GM21515 (cell line): Measurements from ENCODE around the gene CD8B.
"Not testable (repeated sequence)": the region's sequence is repeated elsewhere in the genome, so short reads cannot be mapped to it uniquely, and the experiment has no call there.

Experiments used
- ATAC-seq: cut with Tn5 transposase; IDR thresholded peaks from one replicate; pipeline ENCODE4 v1.9.1; 2021; ENCODE audit not compliant: unreplicated experiment

CD8B gene

DNA sequence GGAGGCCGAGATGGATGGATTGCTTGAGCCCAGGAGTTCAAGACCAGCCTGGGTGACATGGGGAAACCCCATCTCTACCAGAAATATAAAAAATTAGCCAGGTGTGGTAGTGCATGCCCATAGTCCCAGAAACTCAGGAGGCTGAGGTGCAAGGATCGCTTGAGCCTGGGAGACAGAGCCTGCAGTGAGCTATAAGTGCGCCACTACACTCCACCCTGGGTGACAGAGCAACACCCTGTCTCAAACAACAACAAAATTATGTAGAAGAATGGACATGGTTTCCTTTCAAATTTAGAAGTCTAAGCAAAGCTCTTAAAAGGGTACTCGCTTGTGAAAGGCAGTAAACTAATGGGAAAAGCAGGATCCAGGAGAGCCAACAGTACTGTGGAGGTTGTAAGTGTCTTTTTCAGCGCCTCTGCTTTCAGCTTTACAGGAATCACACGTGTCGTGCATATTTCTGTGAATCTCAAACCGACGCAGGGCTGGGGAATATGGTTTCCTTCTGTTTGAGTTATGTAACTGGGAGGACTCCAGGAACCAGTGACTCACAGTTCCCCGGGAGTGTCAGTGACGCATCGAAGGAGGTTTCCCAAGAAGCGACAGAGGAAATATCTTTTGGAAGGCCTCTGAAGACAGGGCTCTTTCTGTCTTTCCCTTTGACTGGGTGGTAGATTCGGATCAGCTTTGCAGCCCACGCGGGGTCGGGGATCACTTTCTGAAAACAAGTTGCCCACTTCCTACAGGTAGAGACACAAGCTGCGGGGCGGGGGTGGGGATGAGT is 24.6 kb downstream of the CD8B start:
- ATAC-seq = not testable (repeated sequence)

DNA sequence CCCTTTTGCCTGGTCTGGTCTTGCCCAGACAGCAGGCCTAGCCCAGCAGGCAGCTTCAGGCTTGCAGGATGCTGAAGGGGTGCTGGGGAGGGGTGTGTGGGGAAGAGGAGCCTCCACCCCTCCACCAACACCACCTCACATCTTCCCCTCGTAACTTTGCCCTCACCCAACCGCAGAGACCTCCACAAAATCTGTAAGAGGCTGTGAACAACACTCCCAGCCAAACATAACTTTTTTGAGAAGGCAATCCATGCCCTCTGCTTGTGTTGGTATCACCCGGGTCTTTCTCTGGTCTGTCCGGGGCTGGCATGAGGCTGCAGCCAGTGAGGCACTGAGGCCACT is 26.2 kb downstream of the CD8B start:
- ATAC-seq = not testable (repeated sequence)

DNA sequence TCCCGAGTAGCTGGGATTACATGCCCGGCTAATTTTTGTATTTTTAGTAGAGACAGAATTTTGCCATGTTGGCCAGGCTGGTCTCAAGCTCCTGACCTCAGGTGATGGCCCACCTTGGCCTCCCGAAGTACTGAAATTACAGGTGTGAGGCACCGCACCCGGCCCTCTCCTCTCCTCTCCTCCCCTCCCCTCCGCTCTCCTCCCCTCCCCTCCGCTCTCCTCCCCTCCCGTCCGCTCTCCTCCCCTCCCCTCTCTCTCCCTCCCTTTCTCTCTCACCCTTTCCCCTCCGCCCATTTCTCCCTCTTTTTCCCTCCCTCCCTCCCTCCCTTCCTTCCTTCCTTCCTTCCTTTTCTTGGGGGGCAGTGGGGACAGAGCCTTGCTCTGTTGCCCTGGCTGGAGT is 28.4 kb downstream of the CD8B start:
- ATAC-seq = no peak

DNA sequence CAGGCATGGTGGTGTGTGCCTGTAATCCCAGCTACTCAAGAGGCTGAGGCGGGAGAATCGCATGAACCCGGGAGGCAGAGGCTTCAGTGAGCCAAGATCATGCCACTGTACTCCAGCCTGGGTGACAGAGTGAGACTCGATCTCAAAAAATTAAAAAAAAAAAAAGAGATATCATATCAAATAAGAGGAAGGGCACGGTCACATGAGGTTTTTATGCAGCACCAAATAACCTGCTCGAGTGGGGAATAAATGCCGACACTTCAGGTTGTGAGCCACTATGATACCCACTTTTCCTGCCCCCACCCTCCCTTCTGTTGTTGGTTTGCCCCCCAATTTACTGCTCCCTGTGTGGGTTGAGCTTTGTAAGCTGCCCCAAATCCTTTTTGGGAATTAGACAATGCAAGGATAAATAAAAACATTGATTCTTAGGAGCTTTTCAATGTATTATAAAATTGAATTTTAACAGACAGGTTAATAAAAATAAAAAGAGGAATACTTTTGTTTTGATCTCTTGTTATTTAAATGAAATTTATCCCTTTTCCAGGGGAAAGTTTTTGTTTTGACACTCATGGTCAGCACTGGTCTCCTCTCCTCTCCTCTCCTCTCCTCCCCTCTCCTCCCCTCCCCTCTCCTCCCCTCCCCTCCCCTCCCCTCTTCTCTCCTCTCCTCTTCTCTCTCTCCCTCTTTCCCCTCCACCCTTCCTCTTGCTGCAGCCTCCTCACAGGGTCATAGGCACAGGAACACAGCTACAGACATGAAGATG is 29.2 kb downstream of the CD8B start:
- ATAC-seq = no peak

DNA sequence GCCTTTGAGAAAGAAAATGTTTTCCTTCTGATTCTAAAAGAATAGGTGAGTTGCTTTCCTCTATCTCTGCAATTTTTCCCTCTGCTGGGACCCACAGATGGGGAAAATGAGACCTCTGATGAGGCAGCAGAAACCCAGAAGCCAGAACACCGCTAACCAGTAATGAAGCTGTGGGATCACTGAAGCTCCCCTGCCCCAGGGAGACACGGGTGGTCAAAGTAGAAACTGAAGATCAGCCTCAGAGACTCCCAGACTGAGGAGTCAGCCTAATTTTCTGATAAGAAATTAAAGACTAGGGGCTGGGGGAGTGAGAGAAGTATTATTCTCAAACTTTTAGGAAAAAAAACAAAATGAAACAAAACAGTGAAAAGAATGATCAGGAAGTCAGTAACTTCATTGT is 30.1 kb downstream of the CD8B start:
- no peak for ATAC-seq

DNA sequence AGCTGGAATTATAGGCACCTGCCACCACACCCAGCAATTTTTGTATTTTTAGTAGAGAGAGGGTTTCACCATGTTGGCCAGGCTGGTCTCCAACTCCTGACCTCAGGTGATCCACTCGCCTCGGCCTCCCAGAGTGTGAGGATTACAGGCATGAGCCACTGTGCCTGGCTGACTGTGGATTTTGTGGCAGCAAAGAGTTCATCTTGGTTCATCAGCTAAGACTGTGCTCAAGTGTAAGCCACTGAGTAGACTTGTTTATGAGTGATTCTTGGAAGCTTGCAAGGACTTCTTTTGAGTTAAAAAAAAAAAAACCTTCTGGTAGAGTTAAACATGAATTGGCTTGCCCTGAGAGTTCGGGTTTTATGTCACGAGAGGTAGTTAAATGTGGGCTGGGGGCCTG is 34.7 kb downstream of the CD8B start:
- ATAC-seq = no peak

DNA sequence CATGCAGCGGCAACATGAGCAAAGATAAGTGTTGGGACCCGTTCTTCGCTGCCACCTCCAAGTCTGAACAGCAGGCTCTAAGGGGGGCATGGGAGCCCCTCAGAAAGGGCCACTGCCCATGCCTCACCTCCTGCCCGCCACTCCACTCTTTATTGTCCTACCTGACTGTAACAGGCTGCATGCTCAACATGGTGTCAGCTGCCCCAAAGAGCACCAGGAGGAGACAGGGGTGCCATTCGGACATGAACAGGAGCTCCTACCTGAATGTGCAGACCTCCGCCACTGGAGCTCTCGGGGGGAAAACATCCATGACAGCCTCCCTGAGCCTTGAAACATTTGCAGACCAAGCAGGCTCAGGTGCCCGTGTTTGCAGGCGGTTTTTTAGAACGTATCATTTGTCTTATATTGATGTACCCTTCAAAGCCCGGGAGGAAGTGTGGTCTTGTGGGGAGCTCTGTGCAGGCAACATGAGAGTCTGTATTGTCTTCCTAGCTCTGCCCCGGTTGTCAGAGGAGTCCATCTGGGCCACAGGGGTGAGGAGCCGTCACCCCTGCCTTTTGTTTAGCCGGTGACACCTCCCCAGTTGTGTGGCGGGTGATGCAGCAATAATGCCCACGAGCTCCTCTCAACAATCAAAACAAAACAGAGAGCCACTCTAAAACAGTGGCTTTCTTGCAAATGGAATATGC is 35.8 kb downstream of the CD8B start:
- ATAC-seq = no peak

DNA sequence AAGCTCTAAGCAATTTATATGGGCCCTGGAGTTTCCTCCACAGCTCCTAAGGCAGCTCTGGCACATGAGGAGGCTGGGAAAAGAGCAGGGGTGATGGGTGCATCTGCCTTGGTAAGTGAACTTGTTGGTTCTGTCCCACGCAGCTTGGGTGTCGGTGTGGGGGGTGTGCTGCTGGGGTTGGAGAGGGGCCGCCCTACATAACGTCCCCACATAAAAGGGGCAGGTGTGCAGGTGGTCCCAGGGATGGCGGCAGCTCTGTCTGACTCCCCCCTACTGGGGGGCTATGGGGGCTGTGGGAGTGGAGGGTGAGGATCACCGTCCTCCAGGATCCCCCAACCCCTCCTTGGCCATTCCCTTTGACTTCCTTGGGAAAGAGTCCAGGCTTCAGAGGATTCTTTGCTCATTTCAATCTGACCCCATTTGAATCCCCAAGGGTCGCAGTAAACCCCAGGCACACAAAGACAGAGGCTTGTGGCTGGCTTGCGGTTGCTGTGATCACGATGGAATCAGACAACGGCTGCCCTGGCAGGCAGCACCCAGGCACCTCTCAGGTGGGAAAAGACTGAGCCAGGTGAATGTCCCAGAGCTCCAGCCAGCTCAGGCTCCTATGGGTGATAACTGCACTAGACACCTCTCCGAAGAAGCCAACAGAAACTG is 36.5 kb downstream of the CD8B start:
- ATAC-seq = no peak

DNA sequence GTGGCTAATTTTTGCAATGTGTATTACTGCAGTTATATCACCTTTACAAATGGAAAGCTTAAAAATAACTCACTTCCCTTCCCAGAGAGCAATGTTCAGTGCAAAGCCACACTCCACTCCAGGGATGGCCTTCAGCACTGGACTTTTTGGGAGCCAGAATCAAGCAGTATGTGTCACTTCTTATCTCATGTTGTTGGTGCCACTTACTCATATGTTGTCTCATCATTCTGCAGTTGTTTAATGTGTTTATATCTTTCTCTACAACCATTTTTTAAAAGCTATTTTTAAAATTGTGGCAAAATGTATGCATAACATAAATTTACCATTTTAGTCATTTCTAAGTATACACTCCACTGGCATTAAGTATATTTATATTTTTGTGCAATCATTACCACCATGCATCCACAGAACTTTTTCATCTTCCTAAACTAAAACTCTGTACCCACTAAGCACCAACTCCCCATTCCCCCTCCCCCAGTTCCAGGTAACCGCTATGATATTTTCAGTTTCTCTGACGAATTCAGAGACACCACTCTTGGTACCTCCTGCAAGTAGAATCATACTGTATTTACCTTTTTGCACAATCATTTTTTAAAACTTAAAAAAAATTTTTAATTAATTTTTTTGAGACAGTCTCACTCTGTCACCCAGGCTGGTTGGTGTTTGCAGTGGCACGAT is 38.9 kb downstream of the CD8B start:
- ATAC-seq = no peak

DNA sequence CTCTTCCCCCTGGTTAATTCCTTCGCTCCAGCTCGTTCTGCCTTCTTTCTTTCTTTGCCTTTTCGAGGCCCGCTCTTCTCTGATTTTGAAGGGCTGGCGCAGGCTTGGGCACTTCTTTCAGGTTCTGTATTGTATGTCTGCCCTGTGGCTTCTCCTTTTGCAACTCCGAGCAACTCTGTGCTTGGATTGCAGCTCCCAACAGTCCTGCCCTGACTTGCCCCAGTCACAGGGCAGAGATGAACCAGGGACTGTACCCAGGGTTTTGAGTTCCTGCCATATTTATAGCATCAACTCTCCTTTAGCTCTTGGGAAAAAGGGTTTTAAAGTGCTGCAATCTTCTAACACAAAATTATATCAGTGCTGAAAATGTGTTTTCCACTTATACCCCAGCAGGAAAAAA is 39.8 kb downstream of the CD8B start:
- no peak for ATAC-seq

DNA sequence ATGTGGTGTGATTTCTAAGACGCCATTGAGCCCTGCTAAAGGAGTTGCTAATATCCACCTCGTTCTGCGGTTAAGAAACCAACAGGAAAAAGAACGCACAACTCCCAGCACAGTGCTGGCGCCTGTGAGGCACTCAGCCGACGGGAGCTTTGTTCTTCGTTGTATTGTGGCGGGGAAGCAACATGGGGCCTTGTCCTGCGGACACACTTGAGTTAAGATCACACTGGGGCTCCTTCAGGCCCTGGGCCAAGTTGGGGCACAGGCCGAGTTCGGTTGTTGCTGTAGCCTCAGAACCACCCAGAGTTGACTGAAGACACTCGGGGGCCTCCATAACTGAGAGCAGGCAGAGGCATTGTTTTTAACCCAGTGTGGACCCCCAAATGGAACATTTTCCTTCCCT is 40.4 kb downstream of the CD8B start:
- no peak for ATAC-seq

DNA sequence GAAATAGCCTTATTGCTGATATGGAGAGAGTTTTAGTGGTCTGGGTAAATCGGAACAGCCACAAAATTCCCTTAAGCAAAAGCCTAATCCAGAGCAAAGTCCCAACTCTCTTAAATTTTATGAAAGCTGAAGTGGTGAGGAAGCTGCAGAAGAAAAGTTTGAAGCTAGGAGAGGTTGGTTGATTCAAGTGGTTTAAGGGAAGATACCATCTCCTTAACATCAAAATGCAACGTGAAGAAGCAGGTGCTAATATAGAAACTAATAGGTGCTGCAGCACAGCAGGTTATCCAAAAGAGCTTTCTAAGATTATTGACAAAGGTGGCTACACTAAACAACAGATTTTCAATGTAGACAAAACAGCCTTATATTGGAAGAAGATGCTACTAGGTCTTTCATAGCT is 42.7 kb downstream of the CD8B start:
- no peak for ATAC-seq

DNA sequence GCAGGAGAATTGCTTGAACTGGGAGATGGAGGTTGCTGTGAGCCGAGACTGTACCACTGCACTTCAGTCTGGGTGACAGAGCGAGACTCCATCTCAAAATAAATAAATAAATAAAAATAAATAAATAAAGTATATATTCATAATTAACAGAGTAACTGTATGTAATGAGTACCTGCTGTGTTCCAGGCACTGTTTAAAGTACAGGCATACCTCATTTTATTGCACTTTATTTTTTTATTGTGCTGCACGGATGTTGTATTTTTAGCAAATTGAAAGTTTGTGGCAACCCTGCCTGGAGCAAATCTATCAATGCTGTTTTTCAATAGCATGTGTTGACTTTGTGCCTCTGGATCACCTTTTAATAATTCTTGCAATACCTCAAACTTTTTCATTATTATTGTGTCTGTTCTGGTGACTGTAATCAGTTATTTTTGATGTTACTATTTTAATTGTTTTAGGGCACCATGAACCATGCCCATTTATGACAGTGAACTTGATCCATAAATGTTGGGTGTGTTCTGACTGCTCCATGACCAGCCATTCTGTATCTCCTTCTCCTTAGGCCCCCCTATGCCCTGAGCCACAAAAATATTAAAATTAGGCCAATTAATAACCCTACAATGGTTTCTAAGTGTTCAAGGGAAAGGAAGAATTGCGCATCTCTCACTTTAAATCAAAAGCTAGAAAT is 43.4 kb downstream of the CD8B start:
- ATAC-seq = no peak

DNA sequence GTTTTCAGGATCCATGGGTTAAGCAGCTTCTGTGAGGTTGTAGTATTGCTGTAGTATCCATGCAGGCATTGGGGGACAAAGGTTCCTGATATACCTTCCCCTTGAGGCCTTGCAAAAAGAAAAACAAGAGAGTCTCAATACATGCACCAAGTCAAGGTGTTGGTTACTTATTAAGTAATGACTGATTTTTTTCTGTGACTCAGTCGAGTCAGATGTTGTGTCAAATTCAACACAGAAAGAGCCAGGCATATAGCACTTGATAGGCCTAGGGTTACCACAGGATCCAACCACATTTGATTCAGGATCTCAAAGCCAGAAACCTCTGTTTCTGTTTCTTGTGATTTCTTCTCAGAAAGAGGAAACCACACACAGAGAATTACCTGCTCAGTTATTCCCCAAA is 46.1 kb downstream of the CD8B start:
- no peak for ATAC-seq

DNA sequence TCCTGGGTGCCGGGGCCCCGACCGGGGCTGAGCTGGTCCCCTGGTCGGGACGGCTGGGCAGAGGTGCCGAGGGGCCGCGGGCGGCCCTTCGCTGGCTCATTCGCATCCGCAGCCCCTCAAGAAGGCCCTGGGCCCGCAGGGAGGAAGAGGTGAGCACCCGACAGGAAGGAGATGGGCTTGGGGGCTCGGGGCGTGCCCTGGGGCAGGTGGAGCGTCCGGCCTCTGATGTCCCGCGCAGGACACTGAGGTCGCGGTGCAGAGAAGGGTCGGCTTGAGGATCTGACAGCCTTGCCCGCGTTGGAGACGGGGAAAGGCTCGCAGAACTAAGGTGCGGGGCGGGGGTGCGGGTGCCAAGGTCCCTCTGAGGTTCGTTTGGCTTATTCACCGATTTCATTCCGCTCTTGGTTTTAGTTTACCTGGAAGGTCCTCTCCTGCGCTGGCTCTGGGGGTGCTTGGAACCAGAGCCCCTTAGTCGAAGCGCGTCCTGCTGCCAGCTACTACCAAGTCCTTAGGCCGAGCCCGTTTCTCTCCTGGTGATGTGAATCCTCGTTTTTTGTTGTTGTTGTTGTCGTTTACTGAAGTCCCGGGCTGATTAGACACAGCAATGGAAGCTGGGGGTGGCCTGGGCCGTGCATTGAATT is 52.1 kb downstream of the CD8B start:
- no peak for ATAC-seq

DNA sequence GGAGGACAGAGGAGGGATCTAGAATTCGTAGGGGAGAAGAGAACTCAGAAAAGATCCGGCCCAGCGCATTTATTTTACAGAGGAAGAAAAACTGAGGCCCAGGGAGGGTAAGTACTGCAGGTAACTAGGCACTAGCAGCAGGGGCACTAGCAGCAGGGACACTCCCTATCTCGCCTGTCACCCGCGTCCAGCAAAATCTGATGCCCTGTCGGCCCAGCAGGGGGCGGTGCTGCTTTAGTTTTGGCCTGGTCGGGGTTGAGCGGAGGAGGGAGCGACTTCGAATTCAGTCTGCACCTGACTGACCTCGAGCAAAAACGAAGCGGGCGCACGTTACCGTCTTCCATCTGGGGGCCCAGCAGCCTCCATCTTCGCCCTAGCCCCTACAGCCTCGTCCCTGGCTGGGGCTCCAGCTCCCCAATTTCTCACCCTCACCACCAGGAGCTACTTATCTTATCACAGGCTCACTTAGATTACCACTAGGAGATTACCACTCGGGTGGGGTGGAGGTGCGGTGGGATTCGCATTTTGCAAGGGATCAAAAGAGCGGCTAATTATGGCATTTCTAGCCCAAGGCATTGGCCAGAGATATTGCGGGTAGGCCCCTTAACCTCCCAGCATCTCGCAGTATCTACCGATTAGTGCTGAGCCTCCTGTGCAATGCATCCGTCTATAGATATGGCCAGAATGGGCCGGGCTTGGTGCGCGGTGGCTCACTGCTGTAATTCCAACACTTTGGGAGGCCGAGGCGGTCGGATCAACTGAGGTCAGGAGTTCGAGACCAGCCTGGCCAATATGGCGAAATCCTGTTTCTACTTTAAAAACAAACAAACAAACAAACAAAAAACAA is 53.1 kb downstream of the CD8B start:
- peak; percentile 90 for ATAC-seq

DNA sequence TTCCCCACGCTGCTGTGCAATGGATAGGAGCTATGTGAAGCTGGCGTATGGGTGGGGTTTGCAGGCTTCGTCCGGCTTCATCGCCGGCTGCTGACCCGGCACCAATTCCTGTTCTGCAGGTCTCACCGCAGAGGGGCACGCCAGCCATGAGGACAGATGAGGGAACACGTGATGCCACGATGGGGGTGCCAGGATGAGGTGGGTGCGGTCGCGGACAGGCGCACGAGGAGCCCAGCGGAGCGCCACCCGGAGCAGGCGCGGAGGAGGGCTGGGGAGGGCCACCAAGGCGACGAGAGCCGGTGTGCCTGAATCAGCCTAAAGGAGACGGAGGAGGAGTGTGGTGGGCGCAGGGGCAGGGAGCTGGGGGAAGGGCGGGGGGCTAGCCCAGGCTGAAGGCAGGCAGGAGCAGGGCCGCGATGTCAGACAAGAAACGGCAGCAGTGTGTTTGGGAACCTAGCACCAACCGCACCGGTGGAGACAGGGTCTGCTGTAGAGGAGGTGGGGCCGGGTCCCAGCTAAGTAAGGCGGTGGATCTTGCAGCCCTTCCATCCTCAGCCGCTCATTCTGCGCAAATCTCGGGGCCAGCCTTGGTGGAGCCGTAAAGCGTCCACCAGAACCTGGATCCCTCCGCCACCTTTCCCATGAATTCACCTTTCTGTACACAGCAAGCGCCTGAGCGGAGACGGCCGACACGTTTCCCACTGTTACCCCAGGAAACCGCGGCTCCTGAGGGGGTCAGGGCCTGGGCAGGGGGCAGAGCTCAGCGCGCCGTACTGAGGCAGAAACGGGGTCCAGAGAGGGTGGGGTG is 54.0 kb downstream of the CD8B start:
- no peak for ATAC-seq

DNA sequence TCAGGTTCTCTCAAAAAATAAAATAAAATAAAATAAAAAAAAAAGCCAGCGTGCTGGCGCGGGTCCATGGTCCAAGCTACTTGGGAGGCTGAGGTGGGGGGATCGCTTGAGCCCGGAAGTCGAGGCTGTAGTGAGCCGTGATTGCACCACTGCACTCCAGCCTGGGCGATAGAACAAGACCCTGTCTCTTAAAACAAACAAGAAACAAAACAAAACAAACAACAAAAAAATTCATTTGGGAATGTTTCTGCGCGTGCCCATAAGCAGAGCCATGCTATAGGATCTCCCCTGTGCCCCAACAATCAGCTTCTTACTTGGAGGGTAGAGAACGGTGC is 54.6 kb downstream of the CD8B start:
- no peak for ATAC-seq
